Neutrophil (primary cell): ENCODE measurements around the gene MRPL21.

Experiments used
- H3K27ac ChIP-seq: fragments of 200-600 bp; sonication (generic); 2 replicates; pipeline ENCODE4 v1.5.1; 2016; ENCODE audit warnings: mild to moderate bottlenecking, moderate library complexity
- H3K27me3 ChIP-seq: fragments of 200-600 bp; sonication (generic); 2 replicates; pipeline ENCODE4 v1.6.0; 2016; ENCODE audit warnings: mild to moderate bottlenecking
- H3K36me3 ChIP-seq: fragments of 200-600 bp; sonication (generic); 2 replicates; pipeline ENCODE4 v1.5.1; 2017
- H3K4me1 ChIP-seq, 2 experiments: fragments of 200-600 bp in 1 of 2; sonication (generic) in 1 of 2; 1 replicate in 1 of 2; 2 replicates in 1 of 2; pipeline versions ENCODE4 v1.5.1 to v1.6.1; 2013 to 2016; ENCODE audit warnings: low read depth in 1 of 2, low read length in 1 of 2, mild to moderate bottlenecking in 1 of 2, moderate library complexity in 1 of 2; ENCODE audit not compliant: control insufficient read depth in 1 of 2, insufficient read depth in 1 of 2
- H3K4me3 ChIP-seq, 2 experiments: fragments of 200-600 bp in 1 of 2; sonication (generic) in 1 of 2; 1 replicate in 1 of 2; 2 replicates in 1 of 2; pipeline ENCODE4 v1.5.1; 2013 to 2016; ENCODE audit warnings: low read depth in 1 of 2, low read length in 1 of 2, mild to moderate bottlenecking in 1 of 2, moderate library complexity in 1 of 2
- H3K9me3 ChIP-seq: fragments of 200-600 bp; sonication (generic); 2 replicates; pipeline ENCODE4 v1.5.1; 2016
- TF ChIP-seq, protein P1 (sequence below): fragments of 200-600 bp; sonication (generic); IDR thresholded peaks from 2 replicates; pipeline ENCODE4 v1.5.1; 2016; ENCODE audit warnings: antibody characterized with exemption

The MRPL21 gene

GRCh38 chr11:68914761-68915160 is 11.1 kb upstream of the MRPL21 start:
- no peak overlapping the region for H3K27ac ChIP-seq
- TF ChIP-seq, protein P1, sequence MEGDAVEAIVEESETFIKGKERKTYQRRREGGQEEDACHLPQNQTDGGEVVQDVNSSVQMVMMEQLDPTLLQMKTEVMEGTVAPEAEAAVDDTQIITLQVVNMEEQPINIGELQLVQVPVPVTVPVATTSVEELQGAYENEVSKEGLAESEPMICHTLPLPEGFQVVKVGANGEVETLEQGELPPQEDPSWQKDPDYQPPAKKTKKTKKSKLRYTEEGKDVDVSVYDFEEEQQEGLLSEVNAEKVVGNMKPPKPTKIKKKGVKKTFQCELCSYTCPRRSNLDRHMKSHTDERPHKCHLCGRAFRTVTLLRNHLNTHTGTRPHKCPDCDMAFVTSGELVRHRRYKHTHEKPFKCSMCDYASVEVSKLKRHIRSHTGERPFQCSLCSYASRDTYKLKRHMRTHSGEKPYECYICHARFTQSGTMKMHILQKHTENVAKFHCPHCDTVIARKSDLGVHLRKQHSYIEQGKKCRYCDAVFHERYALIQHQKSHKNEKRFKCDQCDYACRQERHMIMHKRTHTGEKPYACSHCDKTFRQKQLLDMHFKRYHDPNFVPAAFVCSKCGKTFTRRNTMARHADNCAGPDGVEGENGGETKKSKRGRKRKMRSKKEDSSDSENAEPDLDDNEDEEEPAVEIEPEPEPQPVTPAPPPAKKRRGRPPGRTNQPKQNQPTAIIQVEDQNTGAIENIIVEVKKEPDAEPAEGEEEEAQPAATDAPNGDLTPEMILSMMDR = no peak
- no peak overlapping the region for H3K4me3 ChIP-seq
- H3K27me3 ChIP-seq = no peaks in the 10 kb centered on the region
- no peaks in the 10 kb centered on the region for H3K9me3 ChIP-seq
- no peaks in the 10 kb centered on the region for H3K4me1 ChIP-seq
- H3K36me3 ChIP-seq = peaks cover 87% of the 10 kb centered on the region

DNA sequence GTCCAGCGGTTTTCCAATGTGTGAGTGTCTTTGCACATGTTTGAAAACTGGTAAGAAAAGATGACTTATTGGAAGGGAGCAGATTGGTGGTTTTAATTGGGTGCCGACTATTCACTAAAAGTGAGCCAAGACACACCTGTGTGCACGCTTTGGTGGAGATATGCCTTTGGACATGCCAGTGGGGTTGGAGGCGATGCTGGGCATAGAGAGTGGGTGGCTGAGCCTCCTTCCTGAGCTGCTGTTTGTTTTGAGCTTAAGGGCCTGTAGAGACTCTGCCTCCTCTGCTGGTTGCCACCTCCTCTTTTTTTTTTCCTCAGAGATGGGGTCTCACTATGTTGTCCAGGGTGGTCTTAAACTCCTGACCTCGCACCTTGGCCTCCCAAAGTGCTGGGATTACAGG is 9.6 kb upstream of the MRPL21 start:
- Histone ChIP-seq H3K4me1 (no peaks in the 10 kb centered on the region), H3K36me3 (peaks cover 90% of the 10 kb centered on the region), H3K27me3 (no peaks in the 10 kb centered on the region), H3K9me3 (no peaks in the 10 kb centered on the region), H3K4me3 (no peak overlapping the region), H3K27ac (no peak overlapping the region)
- TF ChIP-seq, protein P1 = no peak

DNA sequence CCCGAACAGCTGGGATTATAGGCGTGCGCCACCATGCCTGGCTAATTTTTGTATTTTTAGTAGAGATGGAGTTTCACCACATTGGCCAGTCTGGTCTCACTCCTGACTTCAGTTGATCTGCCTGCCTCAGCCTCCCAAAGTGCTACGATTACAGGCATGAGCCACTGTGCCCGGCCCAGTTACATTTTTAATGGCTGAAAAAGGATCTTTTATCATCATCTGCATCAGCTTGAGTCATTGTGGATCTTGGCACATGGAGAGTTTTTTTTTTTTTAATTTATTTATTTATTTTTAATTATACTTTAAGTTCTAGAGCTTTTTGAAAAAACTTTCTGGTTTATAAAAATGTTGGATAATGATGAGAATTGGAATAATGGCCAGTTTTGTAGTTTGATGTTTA is 8.6 kb upstream of the MRPL21 start:
- no peaks in the 10 kb centered on the region for H3K4me1 ChIP-seq
- no peak overlapping the region for H3K4me3 ChIP-seq
- no peaks in the 10 kb centered on the region for H3K9me3 ChIP-seq
- TF ChIP-seq, protein P1 = no peak
- H3K27me3 ChIP-seq = no peaks in the 10 kb centered on the region
- peaks cover 91% of the 10 kb centered on the region for H3K36me3 ChIP-seq
- H3K27ac ChIP-seq = no peak overlapping the region

DNA sequence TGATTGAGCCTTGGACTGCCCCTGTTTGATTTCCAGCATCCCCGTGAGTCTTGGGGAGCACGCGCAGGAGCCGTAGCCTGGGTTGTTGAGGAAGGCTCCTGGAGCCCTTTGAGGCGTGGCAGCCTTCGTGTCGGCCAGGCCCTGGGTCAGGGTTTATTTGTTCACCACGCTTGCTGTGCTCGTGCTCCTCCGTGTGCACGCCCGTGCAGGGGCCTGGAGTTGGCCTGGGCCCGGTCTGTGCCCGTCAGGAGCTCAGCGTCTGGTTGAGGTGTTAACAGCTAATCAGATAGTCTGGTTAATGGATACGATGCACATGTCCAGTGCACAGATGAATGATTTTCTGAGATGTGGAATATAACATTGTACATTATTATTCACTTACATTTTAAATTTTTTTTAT is 8.1 kb upstream of the MRPL21 start:
- TF ChIP-seq, protein P1 = no peak
- Histone ChIP-seq H3K4me3 (no peak overlapping the region), H3K27me3 (no peaks in the 10 kb centered on the region), H3K36me3 (peaks cover 89% of the 10 kb centered on the region), H3K27ac (no peak overlapping the region), H3K4me1 (no peaks in the 10 kb centered on the region), H3K9me3 (no peaks in the 10 kb centered on the region)

DNA sequence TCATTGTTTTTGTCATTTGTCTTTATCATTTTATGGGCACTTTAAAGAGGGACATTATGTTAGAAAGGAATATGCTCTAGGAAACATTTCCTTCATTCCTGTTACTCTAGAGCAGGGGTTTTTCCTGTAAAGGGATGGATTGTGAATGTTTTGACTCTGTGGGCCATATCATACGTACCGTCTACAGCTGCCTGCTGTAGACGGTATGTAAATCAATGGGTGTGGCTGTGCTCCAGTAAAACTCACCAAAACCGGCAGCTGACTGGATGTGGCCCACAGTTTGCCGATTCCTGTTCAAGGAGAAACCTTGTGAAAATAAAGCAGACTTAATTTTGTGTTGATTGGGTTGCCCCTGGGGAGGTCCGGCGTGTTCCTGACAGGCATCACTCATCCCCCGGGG is 7.3 kb upstream of the MRPL21 start:
- peaks cover 85% of the 10 kb centered on the region for H3K36me3 ChIP-seq
- no peak overlapping the region for H3K27ac ChIP-seq
- no peaks in the 10 kb centered on the region for H3K9me3 ChIP-seq

More for the DNA sequence above, 7.3 kb upstream of the MRPL21 start:
- Histone ChIP-seq H3K4me1 (no peaks in the 10 kb centered on the region), H3K4me3 (no peak overlapping the region), H3K27me3 (no peaks in the 10 kb centered on the region)
- TF ChIP-seq, protein P1 = no peak
